H1 (cell line): ENCODE results near the gene NUP85. TPM values are rescaled to one million over a fixed set of nuclear protein-coding genes. Genes with fewer than 3 reads are reported as not detected.

Experiments
- CHD1 ChIP-seq: IDR thresholded peaks from 2 replicates; pipeline ENCODE4 v1.6.1; 2012; ENCODE audit warnings: low read depth, low read length, improper control_type of control experiment
- POLR2A ChIP-seq, 2 experiments: IDR thresholded peaks; 1 replicate in 1 of 2; 2 replicates in 1 of 2; pipeline ENCODE4 v1.6.1; 2011; ENCODE audit warnings: low read depth in 2 of 2, low read length in 2 of 2, mild to moderate bottlenecking in 2 of 2; ENCODE audit errors: control extremely low read depth in 1 of 2
- SIX5 ChIP-seq: IDR thresholded peaks from 2 replicates; pipeline ENCODE4 v1.6.1; 2011; ENCODE audit warnings: mild to moderate bottlenecking, low read depth, low read length
- polyA plus RNA-seq, 7 experiments: library from polyadenylated mRNA; depleted of rRNA in 3 of 7; stranded (reverse) in 5 of 7; unstranded in 2 of 7; fragments of >200 nt in 5 of 7; fragments of 200-250 nt in 2 of 7; gene quantifications; 1 replicate in 5 of 7; 2 replicates in 1 of 7; 4 replicates in 1 of 7; pipeline versions ENCODE4 v1.2.1 to v1.2.3, GENCODE V29; 2011 to 2013; ENCODE audit warnings: missing spikeins in 2 of 7, mixed read lengths in 2 of 7
- total RNA-seq: library from RNA; stranded (reverse); fragmentation: NEBNext Ultra II Directional; extraction: Animal tissue kit (Norgen Biotek cat#: 25700); gene quantifications from 2 replicates; pipeline ENCODE4 v1.2.1, GENCODE V29; 2021
- TF ChIP-seq, protein P1 (sequence below): IDR thresholded peaks from 2 replicates; pipeline ENCODE4 v1.6.1; 2011; ENCODE audit warnings: low read length, improper control_type of control experiment

The NUP85 gene
- total and polyA plus RNA-seq, 2 of the 8 experiments (the other 6 are each of a cell fraction or from before 2014, with no cell fraction given): 98.5 to 154 TPM

DNA sequence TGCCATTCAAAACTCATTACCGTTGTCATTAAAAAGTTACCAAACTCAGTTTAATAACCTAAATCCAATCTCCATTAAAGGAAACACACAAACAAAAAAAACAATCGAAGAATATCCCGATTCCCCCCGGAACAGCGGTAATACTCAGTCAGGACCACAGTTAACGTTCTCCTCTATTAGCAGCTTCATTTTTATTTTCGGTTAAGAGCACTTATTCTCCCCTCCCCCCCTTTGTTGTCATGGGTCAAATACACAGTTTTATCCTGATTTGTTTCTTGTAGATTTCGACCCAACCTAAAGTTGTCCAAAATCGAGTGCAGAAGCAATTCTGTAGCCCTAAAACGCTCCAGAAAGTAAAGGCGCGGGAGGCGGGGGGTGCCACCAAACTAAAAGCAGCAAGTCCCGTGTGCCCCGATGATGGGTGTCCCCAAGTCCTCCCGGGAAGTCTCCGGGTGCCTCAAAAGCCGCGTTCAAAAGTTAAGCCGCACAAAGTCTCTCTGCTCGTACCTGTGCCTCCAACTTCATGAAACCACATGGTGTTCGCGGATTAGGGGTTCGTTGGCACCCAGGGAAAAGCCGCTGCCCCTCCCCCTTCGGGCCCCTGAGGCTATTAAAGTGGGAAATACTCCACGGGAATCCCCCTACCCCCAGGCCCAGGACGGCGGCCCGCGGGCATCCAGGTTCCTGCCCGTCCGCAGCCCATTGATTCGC is 23.7 kb upstream of the NUP85 start (continued):
- TF ChIP-seq, protein P1, sequence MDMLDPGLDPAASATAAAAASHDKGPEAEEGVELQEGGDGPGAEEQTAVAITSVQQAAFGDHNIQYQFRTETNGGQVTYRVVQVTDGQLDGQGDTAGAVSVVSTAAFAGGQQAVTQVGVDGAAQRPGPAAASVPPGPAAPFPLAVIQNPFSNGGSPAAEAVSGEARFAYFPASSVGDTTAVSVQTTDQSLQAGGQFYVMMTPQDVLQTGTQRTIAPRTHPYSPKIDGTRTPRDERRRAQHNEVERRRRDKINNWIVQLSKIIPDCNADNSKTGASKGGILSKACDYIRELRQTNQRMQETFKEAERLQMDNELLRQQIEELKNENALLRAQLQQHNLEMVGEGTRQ: no peak
- no peak for TF ChIP-seq SIX5
- no peak for TF ChIP-seq POLR2A (IDR thresholded peaks at IDR 0.05; ENCODE audit: control extremely low read depth in 1 of 2, low read depth in 2 of 2, low read length in 2 of 2)
- TF ChIP-seq CHD1: no peak
